Measurements from ENCODE around the gene P2RX5.
"Not testable (repeated sequence)": the region's sequence is repeated elsewhere in the genome, so short reads cannot be mapped to it uniquely, and the experiment has no call there.

The P2RX5 gene

GRCh38 chr17:3712811-3713463, 17.0 kb upstream of the P2RX5 start:
- Histone ChIP-seq H3K9ac (ENCODE audit: low read length) (no peak overlapping the region), H3K4me1 (ENCODE audit: low read length) (peaks cover 48% of the 10 kb centered on the region), H4K20me1 (ENCODE audit: insufficient read depth, low read length) (no peaks in the 10 kb centered on the region), H3K9me3 (ENCODE audit: insufficient read depth, low read length) (no peaks in the 10 kb centered on the region), H3K27me3 (ENCODE audit: low read depth, low read length) (no peaks in the 10 kb centered on the region), H2AFZ (ENCODE audit: low read depth, low read length) (no peak overlapping the region), H3K4me2 (ENCODE audit: low read length) (no peak overlapping the region), H3K36me3 (replicated peaks; ENCODE audit: low read depth, low read length) (peaks cover 14% of the 10 kb centered on the region), H3K27ac (ENCODE audit: low read length) (peak overlapping the region; percentile 96), H3K4me3 (ENCODE audit: low read length) (no peak overlapping the region), H3K79me2 (ENCODE audit: low read length) (no peaks in the 10 kb centered on the region)
- no peak for TF ChIP-seq EZH2phosphoT487 (IDR thresholded peaks at IDR 0.05; ENCODE audit: low read depth)
- TF ChIP-seq, protein P1, sequence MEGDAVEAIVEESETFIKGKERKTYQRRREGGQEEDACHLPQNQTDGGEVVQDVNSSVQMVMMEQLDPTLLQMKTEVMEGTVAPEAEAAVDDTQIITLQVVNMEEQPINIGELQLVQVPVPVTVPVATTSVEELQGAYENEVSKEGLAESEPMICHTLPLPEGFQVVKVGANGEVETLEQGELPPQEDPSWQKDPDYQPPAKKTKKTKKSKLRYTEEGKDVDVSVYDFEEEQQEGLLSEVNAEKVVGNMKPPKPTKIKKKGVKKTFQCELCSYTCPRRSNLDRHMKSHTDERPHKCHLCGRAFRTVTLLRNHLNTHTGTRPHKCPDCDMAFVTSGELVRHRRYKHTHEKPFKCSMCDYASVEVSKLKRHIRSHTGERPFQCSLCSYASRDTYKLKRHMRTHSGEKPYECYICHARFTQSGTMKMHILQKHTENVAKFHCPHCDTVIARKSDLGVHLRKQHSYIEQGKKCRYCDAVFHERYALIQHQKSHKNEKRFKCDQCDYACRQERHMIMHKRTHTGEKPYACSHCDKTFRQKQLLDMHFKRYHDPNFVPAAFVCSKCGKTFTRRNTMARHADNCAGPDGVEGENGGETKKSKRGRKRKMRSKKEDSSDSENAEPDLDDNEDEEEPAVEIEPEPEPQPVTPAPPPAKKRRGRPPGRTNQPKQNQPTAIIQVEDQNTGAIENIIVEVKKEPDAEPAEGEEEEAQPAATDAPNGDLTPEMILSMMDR (IDR thresholded peaks at IDR 0.05; ENCODE audit: low read depth, low read length), result no peak

DNA sequence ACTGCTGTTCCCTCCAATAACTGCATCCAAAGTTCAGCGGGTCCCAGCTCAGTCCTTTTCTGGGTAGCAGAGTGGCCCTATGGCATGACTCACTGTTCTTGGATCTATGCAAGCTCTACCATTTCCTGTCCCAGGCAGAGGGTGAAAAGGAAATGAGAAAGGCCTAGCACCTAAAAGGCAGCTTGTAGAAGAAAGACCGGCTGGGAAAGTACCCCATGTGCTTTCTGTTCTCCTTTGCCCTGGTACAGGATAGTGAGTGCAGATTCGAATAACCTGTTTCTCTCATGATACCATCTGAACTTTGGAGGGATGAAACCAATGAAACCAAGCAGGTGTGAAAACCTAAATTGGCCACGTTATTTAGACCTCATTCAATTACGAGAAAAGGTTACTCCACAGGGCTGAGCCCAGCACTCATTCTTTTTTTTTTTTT, 15.0 kb upstream of the P2RX5 start:
- H3K9ac ChIP-seq (ENCODE audit: low read length), result peak overlapping the region; percentile 36; the same call in 1 of the 2 replicates
- peak overlapping the region; percentile 49; the same call in 1 of the 2 replicates for H3K4me3 ChIP-seq (ENCODE audit: low read length)
- H3K27me3 ChIP-seq (ENCODE audit: low read depth, low read length), result no peaks in the 10 kb centered on the region
- peaks cover 48% of the 10 kb centered on the region for H3K4me1 ChIP-seq (ENCODE audit: low read length)
- peak overlapping the region; percentile 60 for H3K4me2 ChIP-seq (ENCODE audit: low read length)
- no peaks in the 10 kb centered on the region for H4K20me1 ChIP-seq (ENCODE audit: insufficient read depth, low read length)
- H3K9me3 ChIP-seq (ENCODE audit: insufficient read depth, low read length), result no peaks in the 10 kb centered on the region
- peaks cover 8% of the 10 kb centered on the region for H3K36me3 ChIP-seq (replicated peaks; ENCODE audit: low read depth, low read length)
- H3K79me2 ChIP-seq (ENCODE audit: low read length), result no peaks in the 10 kb centered on the region
- H2AFZ ChIP-seq (ENCODE audit: low read depth, low read length), result no peak overlapping the region
- TF ChIP-seq, protein P1 (IDR thresholded peaks at IDR 0.05; ENCODE audit: low read depth, low read length), result no peak
- TF ChIP-seq EZH2phosphoT487 (IDR thresholded peaks at IDR 0.05; ENCODE audit: low read depth), result no peak
- H3K27ac ChIP-seq (ENCODE audit: low read length), result peak overlapping the region; percentile 96

GRCh38 chr17:3708366-3708765, 12.4 kb upstream of the P2RX5 start:
- H3K27me3 ChIP-seq (ENCODE audit: low read depth, low read length), result no peaks in the 10 kb centered on the region
- H3K79me2 ChIP-seq (ENCODE audit: low read length), result no peaks in the 10 kb centered on the region
- no peaks in the 10 kb centered on the region for H4K20me1 ChIP-seq (ENCODE audit: insufficient read depth, low read length)
- H3K4me3 ChIP-seq (ENCODE audit: low read length), result peak overlapping the region; percentile 44; the same call in 1 of the 2 replicates
- no peak overlapping the region for H3K27ac ChIP-seq (ENCODE audit: low read length)
- peaks cover 2% of the 10 kb centered on the region for H3K36me3 ChIP-seq (replicated peaks; ENCODE audit: low read depth, low read length)
- no peaks in the 10 kb centered on the region for H3K9me3 ChIP-seq (ENCODE audit: insufficient read depth, low read length)
- H2AFZ ChIP-seq (ENCODE audit: low read depth, low read length), result no peak overlapping the region
- TF ChIP-seq, protein P1 (IDR thresholded peaks at IDR 0.05; ENCODE audit: low read depth, low read length), result no peak
- TF ChIP-seq EZH2phosphoT487 (IDR thresholded peaks at IDR 0.05; ENCODE audit: low read depth), result no peak
- peaks cover 48% of the 10 kb centered on the region for H3K4me1 ChIP-seq (ENCODE audit: low read length)
- H3K9ac ChIP-seq (ENCODE audit: low read length), result 0 out of 2 replicates have a peak overlapping the region, but pooled peaks have one; percentile 4
- peak overlapping the region; percentile 41 for H3K4me2 ChIP-seq (ENCODE audit: low read length)

GRCh38 chr17:3705718-3705984, 9.7 kb upstream of the P2RX5 start:
- not testable (repeated sequence) for H3K4me3 ChIP-seq (ENCODE audit: low read length); H2AFZ ChIP-seq (ENCODE audit: low read depth, low read length); H3K9ac ChIP-seq (ENCODE audit: low read length); H3K79me2 ChIP-seq (ENCODE audit: low read length); H3K27me3 ChIP-seq (ENCODE audit: low read depth, low read length); H4K20me1 ChIP-seq (ENCODE audit: insufficient read depth, low read length); H3K9me3 ChIP-seq (ENCODE audit: insufficient read depth, low read length); H3K27ac ChIP-seq (ENCODE audit: low read length); H3K36me3 ChIP-seq (replicated peaks; ENCODE audit: low read depth, low read length); H3K4me2 ChIP-seq (ENCODE audit: low read length)
- peaks cover 28% of the 10 kb centered on the region for H3K4me1 ChIP-seq (ENCODE audit: low read length)

Data from OCI-LY3 (cell line).